SJCRH30 (cell line): Measurements from ENCODE around the gene OPCML. TPM values are rescaled to one million over a fixed set of nuclear protein-coding genes. Genes with fewer than 3 reads are reported as not detected.

ENCODE experiments used
- DNase-seq, 2 experiments: peaks; one replicate each; pipeline ENCODE4 v3.0.0-alpha.2; 2015 to 2020
- H3K27ac ChIP-seq: fragments of 250-450 bp; sonication (Bioruptor Pico); 2 replicates; pipeline ENCODE4 v1.5.1; 2020; ENCODE audit warnings: mild to moderate bottlenecking, moderate library complexity
- H3K27me3 ChIP-seq: fragments of 250-450 bp; sonication (Bioruptor Pico); 2 replicates; pipeline ENCODE4 v1.5.1; 2020; ENCODE audit warnings: mild to moderate bottlenecking, moderate library complexity
- H3K36me3 ChIP-seq: fragments of 250-450 bp; sonication (Bioruptor Pico); 2 replicates; pipeline ENCODE4 v1.5.1; 2020; ENCODE audit warnings: mild to moderate bottlenecking, moderate library complexity
- H3K4me1 ChIP-seq: fragments of 250-450 bp; sonication (Bioruptor Pico); 2 replicates; pipeline ENCODE4 v1.5.1; 2020; ENCODE audit warnings: mild to moderate bottlenecking, moderate library complexity
- H3K4me3 ChIP-seq: fragments of 250-450 bp; sonication (Bioruptor Pico); 2 replicates; pipeline ENCODE4 v1.5.1; 2020; ENCODE audit warnings: mild to moderate bottlenecking, moderate library complexity
- H3K9me3 ChIP-seq: fragments of 250-450 bp; sonication (Bioruptor Pico); replicated peaks from 2 replicates; pipeline ENCODE4 v1.5.1; 2020; ENCODE audit warnings: mild to moderate bottlenecking, moderate library complexity
- total RNA-seq: library from RNA; depleted of rRNA; stranded (reverse); fragments of >200 nt; shearing (Covaris generic); gene quantifications from 2 replicates; pipeline ENCODE4 v1.2.3, GENCODE V29; 2014

Gene OPCML
- total RNA-seq, 1 experiment from 2014 or later = not detected

- no peak for DNase-seq
Measured at GRCh38 chr11:133311230-133311629, 221.1 kb downstream of the OPCML start.

GRCh38 chr11:133306019-133306418 is 226.3 kb downstream of the OPCML start:
- Histone ChIP-seq H3K27me3 (no peaks in the 10 kb centered on the region), H3K9me3 (no peaks in the 10 kb centered on the region), H3K4me3 (no peak overlapping the region), H3K36me3 (no peaks in the 10 kb centered on the region), H3K27ac (no peak overlapping the region), H3K4me1 (no peaks in the 10 kb centered on the region)
- DNase-seq = peak in 1 of 2 experiments; percentile 9

More at GRCh38 chr11:133311230-133311629, 221.1 kb downstream of the OPCML start:
- no peaks in the 10 kb centered on the region for H3K27me3 ChIP-seq
- H3K27ac ChIP-seq = no peak overlapping the region
- no peaks in the 10 kb centered on the region for H3K4me1 ChIP-seq
- H3K36me3 ChIP-seq = no peaks in the 10 kb centered on the region
- no peaks in the 10 kb centered on the region for H3K9me3 ChIP-seq
- no peak overlapping the region for H3K4me3 ChIP-seq

- Histone ChIP-seq H3K4me3 (no peak overlapping the region), H3K36me3 (no peaks in the 10 kb centered on the region), H3K27me3 (no peaks in the 10 kb centered on the region), H3K27ac (no peak overlapping the region), H3K9me3 (no peaks in the 10 kb centered on the region), H3K4me1 (no peaks in the 10 kb centered on the region)
- DNase-seq = no peak
Measured at GRCh38 chr11:133305208-133305956, 226.9 kb downstream of the OPCML start.

GRCh38 chr11:133303262-133303661 is 229.0 kb downstream of the OPCML start:
- no peaks in the 10 kb centered on the region for H3K9me3 ChIP-seq
- H3K4me3 ChIP-seq = no peak overlapping the region
- no peaks in the 10 kb centered on the region for H3K36me3 ChIP-seq
- no peak overlapping the region for H3K27ac ChIP-seq
- no peak for DNase-seq
- H3K4me1 ChIP-seq = no peaks in the 10 kb centered on the region
- no peaks in the 10 kb centered on the region for H3K27me3 ChIP-seq

GRCh38 chr11:133302056-133302455 is 230.2 kb downstream of the OPCML start:
- H3K27me3 ChIP-seq = no peaks in the 10 kb centered on the region
- no peak overlapping the region for H3K27ac ChIP-seq
- DNase-seq = no peak

GRCh38 chr11:133300666-133301065 is 231.6 kb downstream of the OPCML start:
- no peaks in the 10 kb centered on the region for H3K36me3 ChIP-seq
- no peak overlapping the region for H3K27ac ChIP-seq
- H3K9me3 ChIP-seq = no peaks in the 10 kb centered on the region
- H3K4me1 ChIP-seq = no peaks in the 10 kb centered on the region
- DNase-seq = no peak
- H3K4me3 ChIP-seq = no peak overlapping the region
- H3K27me3 ChIP-seq = no peaks in the 10 kb centered on the region

More at GRCh38 chr11:133302056-133302455, 230.2 kb downstream of the OPCML start:
- Histone ChIP-seq H3K36me3 (no peaks in the 10 kb centered on the region), H3K4me3 (no peak overlapping the region), H3K4me1 (no peaks in the 10 kb centered on the region), H3K9me3 (no peaks in the 10 kb centered on the region)

- H3K36me3 ChIP-seq = no peaks in the 10 kb centered on the region
- no peaks in the 10 kb centered on the region for H3K4me1 ChIP-seq
- H3K27ac ChIP-seq = no peak overlapping the region
- no peaks in the 10 kb centered on the region for H3K27me3 ChIP-seq
- no peak overlapping the region for H3K4me3 ChIP-seq
- DNase-seq = no peak
- no peaks in the 10 kb centered on the region for H3K9me3 ChIP-seq
Measured at GRCh38 chr11:133291780-133292179, 240.5 kb downstream of the OPCML start.

- H3K27me3 ChIP-seq = no peaks in the 10 kb centered on the region
- H3K4me3 ChIP-seq = no peak overlapping the region
- no peak overlapping the region for H3K27ac ChIP-seq
- H3K36me3 ChIP-seq = no peaks in the 10 kb centered on the region
- no peaks in the 10 kb centered on the region for H3K4me1 ChIP-seq
- DNase-seq = no peak
- H3K9me3 ChIP-seq = no peaks in the 10 kb centered on the region
Measured at GRCh38 chr11:133285359-133285758, 246.9 kb downstream of the OPCML start.

GRCh38 chr11:133284156-133284555 is 248.1 kb downstream of the OPCML start:
- no peak for DNase-seq
- Histone ChIP-seq H3K27ac (no peak overlapping the region), H3K4me3 (no peak overlapping the region), H3K4me1 (no peaks in the 10 kb centered on the region), H3K27me3 (no peaks in the 10 kb centered on the region; the same call in 1 of the 2 replicates), H3K36me3 (no peaks in the 10 kb centered on the region), H3K9me3 (no peaks in the 10 kb centered on the region)

GRCh38 chr11:133277886-133278285 is 254.4 kb downstream of the OPCML start:
- Histone ChIP-seq H3K27ac (no peak overlapping the region), H3K4me3 (no peak overlapping the region), H3K36me3 (no peaks in the 10 kb centered on the region), H3K9me3 (no peaks in the 10 kb centered on the region), H3K4me1 (no peaks in the 10 kb centered on the region), H3K27me3 (no peaks in the 10 kb centered on the region; the same call in 1 of the 2 replicates)
- no peak for DNase-seq

- H3K4me3 ChIP-seq = no peak overlapping the region
- H3K27ac ChIP-seq = no peak overlapping the region
- no peaks in the 10 kb centered on the region for H3K27me3 ChIP-seq
- DNase-seq = no peak
- no peaks in the 10 kb centered on the region for H3K4me1 ChIP-seq
- no peaks in the 10 kb centered on the region for H3K36me3 ChIP-seq
- H3K9me3 ChIP-seq = no peaks in the 10 kb centered on the region
Measured at GRCh38 chr11:133271871-133272776, 260.2 kb downstream of the OPCML start.

GRCh38 chr11:133271206-133271605 is 261.1 kb downstream of the OPCML start:
- Histone ChIP-seq H3K4me1 (no peaks in the 10 kb centered on the region), H3K4me3 (no peak overlapping the region), H3K36me3 (no peaks in the 10 kb centered on the region), H3K27me3 (no peaks in the 10 kb centered on the region), H3K9me3 (no peaks in the 10 kb centered on the region), H3K27ac (no peak overlapping the region)
- DNase-seq = no peak

- no peak overlapping the region for H3K4me3 ChIP-seq
- H3K27me3 ChIP-seq = no peaks in the 10 kb centered on the region
- no peaks in the 10 kb centered on the region for H3K4me1 ChIP-seq
- H3K36me3 ChIP-seq = no peaks in the 10 kb centered on the region
- H3K9me3 ChIP-seq = no peaks in the 10 kb centered on the region
- no peak overlapping the region for H3K27ac ChIP-seq
- no peak for DNase-seq
Measured at GRCh38 chr11:133269267-133269666, 263.0 kb downstream of the OPCML start.

GRCh38 chr11:133266986-133267385 is 265.3 kb downstream of the OPCML start:
- H3K27ac ChIP-seq = no peak overlapping the region
- H3K36me3 ChIP-seq = no peaks in the 10 kb centered on the region
- no peak for DNase-seq
- no peaks in the 10 kb centered on the region for H3K27me3 ChIP-seq
- no peaks in the 10 kb centered on the region for H3K4me1 ChIP-seq
- no peak overlapping the region for H3K4me3 ChIP-seq
- H3K9me3 ChIP-seq = no peaks in the 10 kb centered on the region

GRCh38 chr11:133265530-133266035 is 266.7 kb downstream of the OPCML start:
- no peak overlapping the region for H3K4me3 ChIP-seq
- H3K4me1 ChIP-seq = no peaks in the 10 kb centered on the region
- no peaks in the 10 kb centered on the region for H3K9me3 ChIP-seq
- no peaks in the 10 kb centered on the region for H3K27me3 ChIP-seq
- H3K27ac ChIP-seq = no peak overlapping the region
- DNase-seq = no peak
- no peaks in the 10 kb centered on the region for H3K36me3 ChIP-seq
